GM12874 (cell line): ENCODE measurements around the gene ADD1.

Experiments used
- CTCF ChIP-seq: IDR thresholded peaks from 2 replicates; pipeline ENCODE4 v1.5.1; 2011; ENCODE audit warnings: low read depth, mild to moderate bottlenecking, control low read depth, low read length, moderate library complexity; ENCODE audit not compliant: insufficient read depth

ADD1 gene

GRCh38 chr4:2858451-2859217 lies 15.0 kb downstream of the ADD1 start:
- TF ChIP-seq CTCF, result no peak

- no peak for TF ChIP-seq CTCF
Measured at GRCh38 chr4:2859514-2859913, 15.9 kb downstream of the ADD1 start.

GRCh38 chr4:2860391-2861348 lies 17.0 kb downstream of the ADD1 start:
- no peak for TF ChIP-seq CTCF

- TF ChIP-seq CTCF, result no peak
Measured at GRCh38 chr4:2861631-2862436, 18.2 kb downstream of the ADD1 start.

GRCh38 chr4:2862528-2862927 lies 18.9 kb downstream of the ADD1 start:
- TF ChIP-seq CTCF, result no peak

GRCh38 chr4:2863649-2864048 lies 20.0 kb downstream of the ADD1 start:
- TF ChIP-seq CTCF, result no peak
